ENCODE measurements around the gene SLC16A12.

SLC16A12 gene

DNA sequence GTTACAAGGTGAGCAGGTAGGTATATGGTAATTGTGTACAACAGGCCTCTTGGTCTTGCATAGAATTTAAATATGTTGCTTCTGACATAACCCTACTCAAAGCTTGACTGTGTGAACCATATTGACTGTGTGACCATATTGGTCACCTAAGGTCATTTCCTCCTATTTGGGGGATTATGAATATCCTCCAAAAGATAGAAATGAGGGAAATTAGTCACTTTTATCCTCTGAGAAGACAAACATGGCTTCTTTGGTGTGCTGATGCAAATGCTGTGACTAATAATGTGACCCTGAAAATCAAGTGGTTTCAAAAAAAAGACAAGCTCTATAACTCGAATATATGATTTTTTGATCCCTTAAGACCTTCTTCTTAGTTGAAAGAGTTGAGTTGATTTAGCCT lies 93.1 kb downstream of the SLC16A12 start:
- Histone ChIP-seq H3K9ac (ENCODE audit: low read length) (no peak overlapping the region), H3K4me1 (ENCODE audit: control insufficient read depth, insufficient read depth, low read length) (no peaks in the 10 kb centered on the region), H3K9me3 (ENCODE audit: control insufficient read depth, insufficient read depth, low read depth, low read length) (peaks cover 7% of the 10 kb centered on the region), H3K4me3 (ENCODE audit: low read depth, low read length) (no peak overlapping the region), H3K27me3 (ENCODE audit: control insufficient read depth, insufficient read depth, low read length) (no peaks in the 10 kb centered on the region), H3K36me3 (ENCODE audit: control insufficient read depth, insufficient read depth, low read length) (no peaks in the 10 kb centered on the region), H3K27ac (ENCODE audit: low read depth, low read length) (no peak overlapping the region)

DNA sequence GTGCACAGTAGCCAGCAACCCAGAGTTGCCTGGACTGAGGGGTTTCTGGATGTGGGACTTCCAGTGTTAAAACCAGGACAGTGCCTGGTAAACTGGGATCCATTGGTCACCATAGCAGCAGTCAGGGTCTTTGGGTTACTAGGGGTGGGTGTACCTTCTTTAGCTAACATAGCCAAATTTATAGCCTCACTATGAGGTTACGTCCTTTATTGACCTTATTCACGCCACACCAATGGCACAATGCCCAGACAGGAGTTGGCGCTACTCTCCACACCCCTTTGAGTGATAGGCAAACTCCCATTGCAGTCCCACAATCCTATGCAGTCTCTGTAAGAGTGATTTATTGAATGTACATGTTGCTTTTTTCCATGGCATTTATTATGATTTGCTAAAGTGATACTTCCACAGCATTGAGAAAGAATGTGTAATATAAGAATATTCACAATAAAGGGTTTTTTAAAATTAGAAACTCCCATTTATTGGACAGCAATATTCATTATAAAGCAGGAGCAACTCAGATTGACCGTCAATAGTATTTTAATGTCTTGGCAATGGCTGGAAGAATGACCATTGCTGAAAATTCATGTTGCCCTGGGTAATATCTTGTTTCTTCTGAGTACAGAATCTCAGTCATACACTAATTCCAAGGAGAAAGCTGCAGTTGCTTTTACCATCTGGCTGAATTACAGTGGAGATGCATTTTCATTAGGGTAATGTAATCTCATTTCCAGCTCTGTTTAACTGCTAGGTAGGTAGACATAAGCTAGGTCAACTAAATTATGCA lies 95.0 kb downstream of the SLC16A12 start:
- Histone ChIP-seq H3K9me3 (ENCODE audit: control insufficient read depth, insufficient read depth, low read depth, low read length) (peaks cover 7% of the 10 kb centered on the region), H3K27me3 (ENCODE audit: control insufficient read depth, insufficient read depth, low read length) (no peaks in the 10 kb centered on the region), H3K36me3 (ENCODE audit: control insufficient read depth, insufficient read depth, low read length) (no peaks in the 10 kb centered on the region), H3K9ac (ENCODE audit: low read length) (no peak overlapping the region), H3K27ac (ENCODE audit: low read depth, low read length) (no peak overlapping the region), H3K4me3 (ENCODE audit: low read depth, low read length) (no peak overlapping the region), H3K4me1 (ENCODE audit: control insufficient read depth, insufficient read depth, low read length) (no peaks in the 10 kb centered on the region)

DNA sequence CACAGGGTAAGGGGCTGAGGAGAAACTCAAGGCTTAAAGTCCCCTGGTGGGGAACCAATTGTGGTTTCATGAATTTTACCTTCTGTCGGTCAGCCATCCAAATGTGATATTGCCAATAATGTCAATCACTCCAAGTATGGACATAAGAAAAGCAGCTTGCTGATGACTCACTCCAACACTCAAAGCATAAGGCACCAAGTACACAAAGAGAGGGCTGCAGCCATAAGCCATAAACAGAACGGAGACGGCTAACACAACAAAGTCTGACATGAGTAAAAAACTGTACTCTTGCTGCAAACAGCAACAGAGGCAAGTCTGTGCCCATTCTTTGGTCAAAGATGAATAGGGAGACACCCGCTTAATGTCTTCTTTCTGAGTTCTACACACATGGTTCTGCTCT lies 96.9 kb downstream of the SLC16A12 start:
- no peaks in the 10 kb centered on the region for H3K9me3 ChIP-seq (ENCODE audit: control insufficient read depth, insufficient read depth, low read depth, low read length)
- H3K4me1 ChIP-seq (ENCODE audit: control insufficient read depth, insufficient read depth, low read length) = no peaks in the 10 kb centered on the region
- no peak overlapping the region for H3K4me3 ChIP-seq (ENCODE audit: low read depth, low read length)
- H3K27ac ChIP-seq (ENCODE audit: low read depth, low read length) = no peak overlapping the region
- no peaks in the 10 kb centered on the region for H3K27me3 ChIP-seq (ENCODE audit: control insufficient read depth, insufficient read depth, low read length)
- no peaks in the 10 kb centered on the region for H3K36me3 ChIP-seq (ENCODE audit: control insufficient read depth, insufficient read depth, low read length)
- H3K9ac ChIP-seq (ENCODE audit: low read length) = no peak overlapping the region

DNA sequence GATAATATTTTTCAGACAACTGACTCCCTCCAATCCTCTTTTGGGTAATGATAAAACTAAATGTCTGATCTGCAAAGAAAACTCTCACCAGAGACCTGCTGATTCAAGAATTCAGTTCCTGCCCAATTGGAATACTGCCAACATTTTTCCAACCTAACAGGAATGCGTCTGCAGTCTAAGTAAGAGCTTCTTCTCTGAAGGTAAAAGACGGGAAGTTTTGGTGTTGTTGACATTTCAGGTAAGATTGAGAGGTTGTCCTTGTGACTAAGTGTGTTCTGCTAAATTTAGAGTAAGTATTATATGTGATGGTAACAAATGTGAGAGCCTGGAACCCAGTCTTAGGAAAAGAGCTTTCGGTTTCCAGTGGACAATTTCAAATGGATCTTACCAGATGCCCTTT lies 103.4 kb downstream of the SLC16A12 start:
- no peaks in the 10 kb centered on the region for H3K27me3 ChIP-seq (ENCODE audit: control insufficient read depth, insufficient read depth, low read length)
- no peak overlapping the region for H3K9ac ChIP-seq (ENCODE audit: low read length)
- H3K36me3 ChIP-seq (ENCODE audit: control insufficient read depth, insufficient read depth, low read length) = no peaks in the 10 kb centered on the region
- H3K27ac ChIP-seq (ENCODE audit: low read depth, low read length) = no peak overlapping the region
- no peak overlapping the region for H3K4me3 ChIP-seq (ENCODE audit: low read depth, low read length)
- H3K9me3 ChIP-seq (ENCODE audit: control insufficient read depth, insufficient read depth, low read depth, low read length) = no peaks in the 10 kb centered on the region
- H3K4me1 ChIP-seq (ENCODE audit: control insufficient read depth, insufficient read depth, low read length) = peaks cover 18% of the 10 kb centered on the region

DNA sequence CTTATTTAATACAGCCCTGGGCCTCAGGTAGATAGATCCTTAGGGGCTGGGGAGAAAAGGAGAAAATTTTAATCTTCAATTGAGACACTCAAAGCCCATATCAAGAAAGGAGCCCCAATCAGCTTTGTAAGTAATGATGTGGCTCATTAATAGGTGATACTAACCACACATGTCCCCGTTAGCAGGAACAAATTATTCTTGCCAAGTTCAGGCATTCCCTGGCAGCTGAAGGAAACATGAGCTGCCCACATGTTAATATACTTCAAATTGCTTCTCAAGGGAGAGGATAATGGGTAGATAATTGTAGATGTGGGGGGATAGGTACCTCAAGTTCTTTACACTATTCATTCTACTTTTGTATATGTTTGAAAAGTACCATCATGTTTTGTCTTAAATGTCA lies 106.5 kb downstream of the SLC16A12 start:
- Histone ChIP-seq H3K36me3 (ENCODE audit: control insufficient read depth, insufficient read depth, low read length) (no peaks in the 10 kb centered on the region), H3K27ac (ENCODE audit: low read depth, low read length) (no peak overlapping the region), H3K4me3 (ENCODE audit: low read depth, low read length) (no peak overlapping the region)

DNA sequence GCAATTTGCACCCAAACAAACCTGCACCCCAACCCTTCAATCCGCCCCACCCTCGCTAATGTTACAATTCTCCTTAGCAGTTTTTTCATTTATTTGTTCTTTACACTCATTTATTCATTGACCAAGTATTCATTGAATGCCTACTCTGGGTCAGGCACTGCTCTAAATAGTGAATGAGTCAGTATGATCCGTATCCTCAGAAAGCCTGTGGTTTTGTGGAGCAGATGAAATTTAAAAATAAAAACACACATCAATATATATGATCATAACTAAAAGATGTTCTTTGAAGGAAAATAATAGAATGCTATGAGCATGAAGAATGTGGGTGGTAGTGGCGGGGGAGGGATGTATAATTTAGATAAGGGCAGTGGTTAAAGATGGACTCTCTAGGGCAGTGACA lies 107.8 kb downstream of the SLC16A12 start:
- peaks cover 18% of the 10 kb centered on the region for H3K4me1 ChIP-seq (ENCODE audit: control insufficient read depth, insufficient read depth, low read length)
- H3K9ac ChIP-seq (ENCODE audit: low read length) = no peak overlapping the region
- no peaks in the 10 kb centered on the region for H3K9me3 ChIP-seq (ENCODE audit: control insufficient read depth, insufficient read depth, low read depth, low read length)
- H3K4me3 ChIP-seq (ENCODE audit: low read depth, low read length) = no peak overlapping the region
- H3K36me3 ChIP-seq (ENCODE audit: control insufficient read depth, insufficient read depth, low read length) = no peaks in the 10 kb centered on the region
- H3K27ac ChIP-seq (ENCODE audit: low read depth, low read length) = no peak overlapping the region
- no peaks in the 10 kb centered on the region for H3K27me3 ChIP-seq (ENCODE audit: control insufficient read depth, insufficient read depth, low read length)

More for the DNA sequence above, 106.5 kb downstream of the SLC16A12 start:
- Histone ChIP-seq H3K4me1 (ENCODE audit: control insufficient read depth, insufficient read depth, low read length) (peaks cover 18% of the 10 kb centered on the region), H3K27me3 (ENCODE audit: control insufficient read depth, insufficient read depth, low read length) (no peaks in the 10 kb centered on the region), H3K9me3 (ENCODE audit: control insufficient read depth, insufficient read depth, low read depth, low read length) (no peaks in the 10 kb centered on the region), H3K9ac (ENCODE audit: low read length) (no peak overlapping the region)

DNA sequence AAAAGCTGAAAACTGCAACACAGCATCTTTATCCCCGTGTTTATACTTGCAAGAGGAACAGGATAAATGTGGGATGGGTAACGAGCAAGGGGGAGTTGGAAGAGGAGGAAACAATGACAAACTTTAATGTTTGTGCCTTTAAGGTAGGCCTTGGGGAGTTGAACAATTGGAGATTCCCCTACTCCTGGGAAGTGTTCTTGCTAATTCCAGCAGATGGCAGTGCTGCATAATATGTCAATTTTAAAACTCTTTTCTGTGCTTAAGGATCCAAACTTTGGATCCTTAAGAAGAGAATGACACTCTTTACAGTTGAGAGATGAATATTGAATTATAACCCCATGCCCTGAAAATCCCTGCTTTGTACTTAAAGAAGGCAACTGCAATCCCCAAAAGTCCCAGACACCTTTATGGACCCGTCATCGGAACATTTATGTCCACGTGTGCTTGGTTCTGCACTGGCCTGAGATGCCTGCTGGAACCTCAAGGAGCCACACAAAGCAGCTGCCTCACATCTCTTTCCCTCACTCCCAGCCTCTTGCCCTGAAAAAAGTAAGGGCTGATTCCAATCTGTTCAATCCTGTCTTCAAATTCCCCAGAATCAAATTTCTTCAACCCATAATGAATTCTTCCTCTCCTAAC lies 109.0 kb downstream of the SLC16A12 start:
- Histone ChIP-seq H3K4me3 (ENCODE audit: low read depth, low read length) (no peak overlapping the region), H3K27ac (ENCODE audit: low read depth, low read length) (no peak overlapping the region), H3K36me3 (ENCODE audit: control insufficient read depth, insufficient read depth, low read length) (no peaks in the 10 kb centered on the region), H3K9me3 (ENCODE audit: control insufficient read depth, insufficient read depth, low read depth, low read length) (no peaks in the 10 kb centered on the region), H3K27me3 (ENCODE audit: control insufficient read depth, insufficient read depth, low read length) (no peaks in the 10 kb centered on the region), H3K4me1 (ENCODE audit: control insufficient read depth, insufficient read depth, low read length) (peaks cover 18% of the 10 kb centered on the region), H3K9ac (ENCODE audit: low read length) (no peak overlapping the region)

DNA sequence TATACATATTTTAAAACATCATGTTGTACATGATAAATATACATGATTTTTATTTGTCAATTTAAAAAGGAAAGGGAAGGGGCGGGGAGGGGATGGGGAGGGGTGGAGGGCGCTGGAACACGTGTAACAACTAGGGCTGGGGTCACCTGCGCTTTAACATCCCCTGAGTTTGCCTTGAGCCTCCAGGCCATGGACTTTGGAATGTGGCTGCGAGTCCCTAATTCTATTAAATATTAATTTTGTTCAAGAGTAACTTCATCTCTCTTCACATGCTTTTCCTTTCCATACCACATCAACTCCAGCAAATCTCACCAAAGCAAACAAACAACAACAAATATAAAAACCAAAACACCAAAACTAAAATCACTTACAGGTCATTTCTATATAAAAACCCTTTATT lies 110.4 kb downstream of the SLC16A12 start:
- Histone ChIP-seq H3K36me3 (ENCODE audit: control insufficient read depth, insufficient read depth, low read length) (no peaks in the 10 kb centered on the region), H3K9ac (ENCODE audit: low read length) (no peak overlapping the region), H3K9me3 (ENCODE audit: control insufficient read depth, insufficient read depth, low read depth, low read length) (no peaks in the 10 kb centered on the region), H3K4me3 (ENCODE audit: low read depth, low read length) (no peak overlapping the region), H3K4me1 (ENCODE audit: control insufficient read depth, insufficient read depth, low read length) (peaks cover 18% of the 10 kb centered on the region), H3K27ac (ENCODE audit: low read depth, low read length) (no peak overlapping the region), H3K27me3 (ENCODE audit: control insufficient read depth, insufficient read depth, low read length) (no peaks in the 10 kb centered on the region)

DNA sequence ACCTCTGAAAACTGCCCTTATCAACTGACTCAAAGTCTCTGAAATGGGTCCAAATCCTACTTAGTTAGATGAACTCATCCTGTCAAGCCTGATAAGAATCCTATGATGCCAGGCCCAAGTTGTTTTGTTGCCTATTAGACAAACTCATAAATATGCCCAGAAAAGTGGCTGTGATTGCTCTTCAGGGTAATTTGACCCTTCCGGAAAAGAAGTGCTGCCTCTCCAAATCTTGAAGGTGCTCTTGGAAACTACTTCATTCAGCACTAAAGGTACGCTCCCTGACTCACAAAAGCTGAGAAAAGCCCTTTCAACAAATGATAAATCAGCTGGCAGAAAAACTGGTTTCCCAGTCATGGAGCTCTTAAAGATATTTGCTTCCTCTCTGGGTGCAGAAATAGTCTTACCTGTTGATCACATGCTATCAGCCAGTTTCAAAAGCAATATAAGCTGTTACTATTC lies 114.3 kb downstream of the SLC16A12 start:
- 0 out of 2 replicates have a peak, but pooled peaks cover 7% of the 10 kb centered on the region for H3K36me3 ChIP-seq (ENCODE audit: control insufficient read depth, insufficient read depth, low read length)
- 0 out of 2 replicates have a peak, but pooled peaks cover 3% of the 10 kb centered on the region for H3K27me3 ChIP-seq (ENCODE audit: control insufficient read depth, insufficient read depth, low read length)
- no peak overlapping the region for H3K9ac ChIP-seq (ENCODE audit: low read length)
- H3K27ac ChIP-seq (ENCODE audit: low read depth, low read length) = no peak overlapping the region
- no peaks in the 10 kb centered on the region for H3K9me3 ChIP-seq (ENCODE audit: control insufficient read depth, insufficient read depth, low read depth, low read length)
- H3K4me3 ChIP-seq (ENCODE audit: low read depth, low read length) = no peak overlapping the region
- H3K4me1 ChIP-seq (ENCODE audit: control insufficient read depth, insufficient read depth, low read length) = peaks cover 9% of the 10 kb centered on the region

DNA sequence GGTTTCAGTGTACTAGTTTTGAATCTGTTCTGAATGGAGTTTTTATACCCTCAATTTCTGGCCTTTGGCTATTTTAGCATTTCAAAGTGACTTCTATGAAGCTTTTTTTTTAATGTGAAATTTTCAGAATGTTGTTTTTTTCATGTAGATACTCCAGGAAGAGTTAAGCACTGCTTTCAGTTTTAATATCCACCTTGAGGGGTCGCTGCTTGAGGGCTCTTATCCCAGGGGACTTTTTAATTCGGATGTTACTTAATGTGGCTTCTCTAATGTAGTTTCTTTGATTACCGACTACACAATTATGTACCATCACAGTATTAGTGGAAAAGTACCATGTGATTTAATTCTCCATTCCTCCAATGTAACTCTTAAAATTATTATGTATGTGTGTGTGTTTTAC lies 115.8 kb downstream of the SLC16A12 start:
- Histone ChIP-seq H3K36me3 (ENCODE audit: control insufficient read depth, insufficient read depth, low read length) (0 out of 2 replicates have a peak, but pooled peaks cover 7% of the 10 kb centered on the region), H3K4me3 (ENCODE audit: low read depth, low read length) (no peak overlapping the region), H3K27me3 (ENCODE audit: control insufficient read depth, insufficient read depth, low read length) (peaks cover 15% of the 10 kb centered on the region), H3K9me3 (ENCODE audit: control insufficient read depth, insufficient read depth, low read depth, low read length) (no peaks in the 10 kb centered on the region), H3K27ac (ENCODE audit: low read depth, low read length) (no peak overlapping the region), H3K4me1 (ENCODE audit: control insufficient read depth, insufficient read depth, low read length) (peaks cover 15% of the 10 kb centered on the region), H3K9ac (ENCODE audit: low read length) (no peak overlapping the region)

DNA sequence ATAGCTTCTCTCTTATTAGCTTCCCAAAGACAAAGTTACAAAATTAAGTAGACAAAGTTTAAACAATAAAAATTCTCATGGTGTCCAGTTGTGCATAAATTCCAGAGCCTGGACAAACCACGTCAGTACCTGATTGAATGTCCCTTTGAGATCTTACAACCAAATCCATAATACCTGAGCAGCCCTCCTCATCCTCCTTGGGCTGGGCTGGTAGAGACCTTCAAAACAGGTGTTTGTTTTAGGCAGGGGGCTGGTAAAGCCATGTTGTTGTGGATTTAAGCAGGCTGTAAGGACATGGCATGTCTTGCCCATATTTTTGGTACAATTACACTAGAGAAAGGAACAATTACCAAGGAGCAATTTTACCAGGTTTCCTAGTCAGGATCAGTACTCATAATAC lies 118.9 kb downstream of the SLC16A12 start:
- H3K27ac ChIP-seq (ENCODE audit: low read depth, low read length) = no peak overlapping the region
- 0 out of 2 replicates have a peak, but pooled peaks cover 7% of the 10 kb centered on the region for H3K36me3 ChIP-seq (ENCODE audit: control insufficient read depth, insufficient read depth, low read length)
- H3K4me1 ChIP-seq (ENCODE audit: control insufficient read depth, insufficient read depth, low read length) = peaks cover 20% of the 10 kb centered on the region
- H3K27me3 ChIP-seq (ENCODE audit: control insufficient read depth, insufficient read depth, low read length) = peaks cover 15% of the 10 kb centered on the region
- H3K4me3 ChIP-seq (ENCODE audit: low read depth, low read length) = no peak overlapping the region
- H3K9me3 ChIP-seq (ENCODE audit: control insufficient read depth, insufficient read depth, low read depth, low read length) = 0 out of 2 replicates have a peak, but pooled peaks cover 5% of the 10 kb centered on the region
- no peak overlapping the region for H3K9ac ChIP-seq (ENCODE audit: low read length)

Measured in HUES6 (cell line).